HG02885 (cell line): Measurements from ENCODE around the gene SLC16A14.
"Not testable (repeated sequence)": the region's sequence is repeated elsewhere in the genome, so short reads cannot be mapped to it uniquely, and the experiment has no call there.

Experiments used
- ATAC-seq: cut with Tn5 transposase; IDR thresholded peaks from one replicate; pipeline ENCODE4 v1.9.1; 2021; ENCODE audit warnings: mild to moderate bottlenecking; ENCODE audit not compliant: unreplicated experiment, poor library complexity

SLC16A14 gene

GRCh38 chr2:230068651-230069055 lies at the start of gene SLC16A14:
Gene SLC16A14 (minus strand): TSS chr2:230068924. CDS start chr2:230059352, 9,572 bp downstream.
- ATAC-seq: peak; percentile 14

GRCh38 chr2:230106771-230107170 lies 38.0 kb upstream of the SLC16A14 start:
- ATAC-seq: no peak

DNA sequence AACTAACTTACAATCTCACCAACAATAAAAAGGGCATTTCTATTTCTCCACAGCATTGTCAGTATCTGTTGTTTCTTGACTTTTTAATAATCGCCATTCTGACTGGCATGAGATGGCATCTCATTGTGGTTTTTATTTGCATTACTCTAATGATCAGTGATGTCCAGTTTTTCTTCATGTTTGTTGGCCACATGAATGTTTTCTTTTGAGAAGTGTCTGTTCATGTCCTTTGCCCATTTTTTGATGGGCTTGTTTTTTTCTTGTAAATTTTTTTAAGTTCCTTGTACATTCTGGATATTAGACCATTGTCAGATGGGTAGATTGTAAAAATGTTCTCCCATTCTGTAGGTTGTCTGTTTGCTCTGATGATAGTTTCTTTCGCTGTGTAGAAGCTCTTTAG lies 33.2 kb upstream of the SLC16A14 start:
- not testable (repeated sequence) for ATAC-seq

DNA sequence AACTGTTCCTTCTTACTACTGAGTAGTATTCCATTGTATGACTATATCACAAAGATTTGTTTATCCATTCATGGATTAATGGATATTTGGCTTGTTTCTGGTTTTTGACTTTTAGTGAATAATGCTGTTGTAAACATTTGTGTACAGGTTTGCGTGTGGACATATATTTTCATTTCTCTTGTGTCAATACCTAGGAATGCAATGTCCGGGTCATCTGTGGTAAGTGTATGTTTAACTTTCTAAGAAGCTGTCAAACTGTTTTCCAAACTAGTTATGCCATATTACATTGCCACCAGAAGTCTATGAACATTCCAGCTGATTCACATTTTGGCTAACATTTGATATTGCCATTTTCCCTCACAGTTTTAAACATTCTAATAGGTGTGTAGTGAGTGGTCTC lies 29.1 kb upstream of the SLC16A14 start:
- ATAC-seq: no peak

DNA sequence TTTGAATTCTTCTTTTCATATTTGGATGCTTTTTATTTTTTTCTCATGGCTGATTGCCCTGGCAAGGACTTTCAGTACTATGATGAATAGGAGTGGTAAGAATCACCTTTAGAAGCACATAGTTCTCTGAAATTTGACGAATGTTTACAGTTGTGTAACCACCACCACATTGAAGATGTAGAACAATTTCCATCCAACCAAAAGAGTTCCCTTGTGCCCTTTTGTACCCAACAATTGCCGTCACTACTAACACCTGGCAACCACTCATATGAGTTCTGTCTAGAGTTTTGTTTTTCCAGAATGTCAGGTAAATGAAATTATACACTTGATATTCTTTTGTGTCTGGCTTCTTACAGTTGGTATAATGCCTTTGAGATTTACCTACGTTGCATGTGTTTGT lies 28.7 kb upstream of the SLC16A14 start:
- no peak for ATAC-seq

DNA sequence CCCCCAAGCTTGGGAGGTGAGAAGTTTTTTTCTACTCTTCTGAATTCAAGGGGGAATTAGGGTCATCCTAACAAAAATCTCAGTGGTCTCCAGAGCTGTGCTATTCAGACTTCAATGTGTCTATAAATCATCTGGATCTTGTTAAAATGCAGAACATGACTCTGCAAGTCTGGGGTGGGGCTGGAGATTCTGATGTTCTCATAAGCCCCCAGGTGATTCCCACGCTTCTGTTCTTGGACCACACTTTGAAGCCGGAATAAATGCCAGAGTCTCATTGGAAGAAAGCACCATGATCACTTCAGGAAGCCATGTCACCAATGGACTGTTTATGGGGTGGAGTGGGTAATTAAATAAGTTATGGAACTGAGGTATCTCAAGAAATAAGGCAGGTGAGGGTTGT lies 22.2 kb upstream of the SLC16A14 start:
- ATAC-seq: no peak

- no peak for ATAC-seq
Measured at GRCh38 chr2:230085201-230085600, 16.5 kb upstream of the SLC16A14 start.

DNA sequence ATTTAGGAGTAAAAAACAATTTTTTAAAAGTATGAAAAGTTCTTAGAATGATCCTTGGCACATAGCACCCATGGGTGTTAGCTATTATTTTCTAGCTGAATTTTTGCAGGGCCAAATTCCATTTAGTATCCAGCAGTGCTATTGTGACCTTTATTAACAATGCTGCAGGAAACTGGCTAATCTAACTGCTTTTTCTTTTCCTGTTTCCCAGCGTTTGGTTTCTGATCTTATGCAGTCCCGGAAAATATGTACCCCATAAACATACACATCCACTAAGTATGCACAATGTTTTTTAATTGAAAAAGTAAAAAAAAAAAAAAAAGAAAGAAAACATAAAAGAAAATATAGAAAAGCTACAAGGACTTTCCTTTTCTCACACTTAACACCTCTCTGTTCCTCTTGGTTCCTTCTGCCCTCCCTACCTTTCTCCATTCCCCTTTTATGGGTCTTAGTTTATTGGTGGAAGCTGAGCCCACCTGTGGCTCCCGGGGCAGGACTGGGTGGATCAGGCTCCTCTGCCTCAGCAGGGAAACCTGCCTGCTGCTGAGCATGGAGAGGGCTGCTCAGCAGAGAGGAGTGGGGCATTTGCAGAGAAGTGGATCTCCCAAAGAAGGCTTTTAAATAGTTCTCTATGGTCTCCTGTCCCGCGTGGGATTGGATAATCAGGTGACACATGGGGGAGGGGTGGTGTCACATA lies 9.3 kb upstream of the SLC16A14 start:
- ATAC-seq: no peak

- ATAC-seq: no peak
Measured at GRCh38 chr2:230076819-230077218, 8.1 kb upstream of the SLC16A14 start.

- ATAC-seq: no peak
Measured at GRCh38 chr2:230075988-230076631, 7.4 kb upstream of the SLC16A14 start.

GRCh38 chr2:230071421-230071820 lies 2.7 kb upstream of the SLC16A14 start:
- ATAC-seq: no peak

- ATAC-seq: no peak
Measured at GRCh38 chr2:230069402-230069801, 678 bp upstream of the SLC16A14 start.

DNA sequence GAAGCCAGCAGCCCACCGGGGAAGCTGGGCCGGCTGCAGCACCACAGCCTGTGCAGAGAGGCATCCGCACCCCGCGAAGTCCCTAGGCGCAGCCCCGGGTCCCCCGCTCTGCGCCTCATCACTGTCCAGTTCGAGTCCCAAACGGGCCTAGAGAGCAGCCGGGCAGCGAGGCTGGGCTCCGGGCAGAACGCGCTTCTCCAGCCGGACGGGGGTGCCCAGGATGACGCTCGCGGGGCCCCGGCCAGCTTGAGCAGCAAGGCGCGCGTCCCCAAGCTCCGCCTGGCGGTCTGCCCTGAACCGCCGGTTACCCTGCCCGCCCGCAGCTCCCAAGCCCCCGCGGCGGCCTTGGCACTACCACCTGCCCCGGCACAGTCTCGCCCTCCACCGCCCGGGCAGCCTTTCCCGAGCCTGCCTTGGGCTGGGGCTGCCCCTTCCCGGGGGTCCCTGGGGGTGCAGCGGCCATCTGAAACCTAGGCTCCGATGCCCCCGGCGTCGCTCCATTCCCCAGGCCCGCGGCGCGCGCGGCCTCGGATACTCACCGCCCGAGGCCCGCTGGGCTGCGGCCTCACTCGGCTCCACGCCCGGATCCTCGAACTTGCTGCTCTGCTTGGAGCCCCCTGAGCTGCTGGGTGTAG lies 591 bp downstream of the SLC16A14 start:
- ATAC-seq: peak; percentile 50

DNA sequence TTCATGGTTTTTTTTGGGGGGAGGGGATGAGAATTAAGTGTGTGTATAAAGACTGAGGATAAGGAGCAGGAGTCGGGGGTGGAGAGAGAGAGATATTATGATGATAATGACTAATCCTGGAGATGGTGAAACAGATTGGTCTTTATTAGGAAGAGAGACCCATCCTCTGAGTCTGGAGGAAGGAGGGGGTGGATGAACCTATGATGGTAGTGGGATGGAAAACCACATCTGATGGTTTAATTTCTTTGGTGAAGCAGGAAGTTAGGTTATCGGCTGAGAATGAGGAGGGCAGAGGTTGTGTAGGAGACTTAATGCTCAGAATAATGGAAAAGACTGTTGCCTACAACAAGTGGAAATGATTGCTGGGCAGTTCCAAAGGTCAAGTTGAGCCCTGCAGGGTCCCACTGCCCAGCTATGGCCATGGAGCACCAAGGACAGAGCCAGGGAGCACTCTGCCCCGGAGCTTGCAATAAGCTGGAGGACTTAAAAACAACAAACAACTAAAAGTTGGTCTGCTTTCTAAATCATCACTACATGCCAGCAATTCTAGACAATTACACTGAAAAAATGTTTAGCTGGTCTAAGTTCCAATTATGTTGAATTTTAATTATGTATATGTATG lies 7.9 kb downstream of the SLC16A14 start:
- ATAC-seq: no peak

DNA sequence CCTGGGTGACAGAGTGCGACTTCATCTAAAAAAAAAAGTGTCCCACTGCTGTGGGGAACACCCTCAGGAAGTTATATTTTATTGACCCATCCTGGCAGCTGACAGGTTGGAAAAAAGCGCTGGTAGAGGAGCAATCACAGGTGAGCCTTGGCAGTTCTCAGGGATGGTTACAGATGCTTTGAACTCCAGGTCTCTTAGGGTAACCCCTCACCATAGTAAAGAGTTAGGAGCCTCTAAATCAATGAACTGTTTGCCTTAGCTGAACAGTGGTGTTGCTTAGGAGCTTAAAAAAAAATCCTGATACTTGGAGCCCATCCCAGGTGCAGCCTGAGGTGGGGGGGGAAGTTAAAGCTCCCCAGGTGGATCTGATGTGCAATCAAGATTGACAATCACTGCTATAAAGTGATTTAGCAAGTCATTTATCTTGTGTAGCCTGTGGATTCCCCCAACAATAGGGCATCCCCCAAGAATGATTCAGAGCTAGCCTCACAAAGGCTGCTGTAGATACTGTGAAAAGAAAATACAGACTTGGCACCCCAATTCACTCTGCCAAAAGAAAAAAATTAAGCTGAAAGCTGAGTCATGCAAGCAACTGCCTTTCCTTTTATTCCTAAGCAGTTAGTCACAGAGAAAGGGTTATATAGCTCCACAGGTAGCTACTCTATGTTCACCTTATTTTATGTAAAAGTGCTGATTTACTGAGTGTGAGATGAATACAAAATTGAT lies 14.8 kb downstream of the SLC16A14 start:
- no peak for ATAC-seq

DNA sequence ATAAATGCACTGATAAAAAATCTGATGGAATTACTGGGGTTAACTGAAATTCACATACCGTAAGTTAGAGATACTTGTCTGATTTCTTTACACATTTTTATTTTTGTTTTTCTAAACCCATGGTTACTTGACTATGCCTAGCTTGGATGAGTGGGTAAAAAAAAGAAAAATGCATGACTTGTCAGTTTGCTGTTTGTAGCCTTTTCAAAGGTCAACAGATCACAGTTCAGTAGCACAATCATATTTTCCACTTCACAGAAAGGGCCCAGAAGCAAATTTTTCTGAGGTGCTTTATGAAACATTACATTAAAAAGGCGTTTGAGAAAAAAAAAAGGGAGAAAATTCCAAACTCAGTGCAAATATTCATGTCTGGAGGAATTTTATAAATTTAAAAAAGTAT lies 16.4 kb downstream of the SLC16A14 start:
- ATAC-seq: no peak

DNA sequence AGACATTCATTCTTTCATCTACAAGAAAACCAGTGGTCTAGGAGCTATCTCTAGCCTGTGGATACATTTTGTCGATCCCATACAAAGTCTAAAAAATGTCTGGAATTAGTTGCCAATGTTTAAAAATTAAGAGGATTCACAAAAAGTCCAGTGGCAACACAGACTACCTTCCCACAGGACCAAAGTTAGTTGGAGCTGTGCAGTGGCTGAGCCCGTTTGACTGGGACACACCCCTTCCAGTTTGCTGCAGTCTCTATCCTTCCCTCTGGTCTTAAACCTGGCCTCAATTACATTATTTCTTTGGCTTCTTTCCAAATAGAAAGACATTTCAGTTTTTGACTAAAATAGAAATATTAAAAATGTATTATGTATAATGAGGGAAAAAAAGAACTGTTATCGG lies 18.6 kb downstream of the SLC16A14 start:
- no peak for ATAC-seq

- no peak for ATAC-seq
Measured at GRCh38 chr2:230048010-230048671, 20.6 kb downstream of the SLC16A14 start.

DNA sequence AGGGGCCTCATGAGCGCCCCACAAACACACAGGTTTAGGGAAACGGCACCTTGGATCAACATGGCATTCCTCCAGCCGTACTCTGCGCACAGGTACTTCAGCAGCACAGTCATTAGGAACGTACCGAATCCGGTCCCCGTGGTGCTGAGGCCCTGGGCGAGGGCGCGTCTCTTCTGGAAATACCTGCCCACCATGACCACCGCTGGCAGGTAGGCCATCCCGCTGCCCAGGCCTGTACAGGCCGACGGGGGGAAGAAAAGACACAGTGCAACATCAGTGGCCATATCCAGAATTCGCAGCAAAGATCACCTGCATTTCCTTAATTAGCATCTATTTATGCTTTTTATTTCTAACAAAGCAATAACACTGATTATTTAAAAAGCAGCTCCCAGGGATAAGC lies 22.2 kb downstream of the SLC16A14 start:
- no peak for ATAC-seq

DNA sequence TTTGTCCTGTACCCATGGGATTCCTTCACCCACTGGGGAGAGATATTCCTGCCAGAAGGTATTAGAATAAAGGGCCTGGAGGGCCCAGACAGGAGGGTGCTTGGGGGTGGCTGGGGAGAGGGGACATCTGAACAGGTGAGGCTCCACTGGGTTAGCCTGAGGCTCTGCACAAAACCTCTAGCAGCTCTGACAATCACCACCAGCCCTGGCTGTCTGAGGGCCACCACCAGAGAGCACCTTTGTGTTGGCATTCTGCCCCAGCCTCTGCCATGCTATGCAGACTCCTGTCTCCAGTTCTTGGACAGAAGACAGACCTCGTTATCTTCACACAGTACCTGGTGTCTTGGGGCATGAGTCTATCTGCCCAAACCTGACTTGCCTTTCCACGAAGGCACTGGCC lies 25.3 kb downstream of the SLC16A14 start:
- no peak for ATAC-seq
